Measurements from ENCODE around the gene CCDC32.
"Not testable (repeated sequence)": the region's sequence is repeated elsewhere in the genome, so short reads cannot be mapped to it uniquely, and the experiment has no call there.

DNA sequence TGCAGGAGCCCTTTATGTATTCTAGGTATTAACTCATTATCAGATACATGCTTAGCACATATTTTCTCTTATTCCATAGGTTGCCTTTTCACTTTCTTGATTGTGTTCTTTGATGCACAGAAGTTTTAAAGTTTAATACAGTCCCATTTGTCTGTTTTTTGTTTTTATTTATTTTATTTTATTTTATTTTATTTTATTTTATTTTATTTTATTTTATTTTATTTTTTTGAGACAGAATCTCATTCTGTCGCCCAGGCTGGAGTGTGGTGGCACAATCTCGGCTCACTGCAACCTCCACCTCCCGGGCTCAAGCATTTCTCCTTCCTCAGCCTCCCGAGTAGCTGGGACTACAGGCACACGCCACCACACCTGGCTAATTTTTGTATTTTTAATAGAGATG is 12.1 kb upstream of the CCDC32 start:
- not testable (repeated sequence) for TF ChIP-seq CTCF (conservative IDR thresholded peaks at IDR 0.05); ZFX (IDR thresholded peaks at IDR 0.05)
